CD4-positive, alpha-beta T cell treated with Interleukin-17A for 1 hour (primary cell): ENCODE results near the gene MAD1L1.

Source experiments
- DNase-seq: peaks from one replicate; pipeline ENCODE4 v3.0.0-alpha.2; 2020

The MAD1L1 gene

GRCh38 chr7:2099048-2099957 lies 133.4 kb downstream of the MAD1L1 start:
- no peak for DNase-seq

DNA sequence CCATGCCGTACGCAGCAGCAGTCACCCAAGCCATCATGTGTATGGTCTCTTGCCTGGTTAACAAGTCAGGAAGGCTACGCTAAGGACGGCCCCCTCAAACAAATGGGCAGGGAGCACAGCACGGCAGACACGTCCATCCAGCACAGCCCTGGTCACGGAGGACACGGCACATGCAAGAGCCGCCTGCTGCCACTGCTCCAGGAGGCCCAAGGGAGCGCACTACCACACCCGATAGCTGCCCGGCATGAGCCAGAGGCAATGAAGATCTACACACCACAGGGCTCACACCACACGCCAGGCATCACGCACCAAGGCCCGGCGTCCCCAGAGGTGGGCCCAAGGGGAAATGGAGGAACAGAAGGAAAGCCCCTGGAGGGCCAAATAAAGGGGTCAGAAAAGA lies 134.2 kb downstream of the MAD1L1 start:
- DNase-seq = no peak

GRCh38 chr7:2098056-2098455 lies 134.7 kb downstream of the MAD1L1 start:
- DNase-seq = no peak

GRCh38 chr7:2097492-2097891 lies 135.3 kb downstream of the MAD1L1 start:
- no peak for DNase-seq

DNA sequence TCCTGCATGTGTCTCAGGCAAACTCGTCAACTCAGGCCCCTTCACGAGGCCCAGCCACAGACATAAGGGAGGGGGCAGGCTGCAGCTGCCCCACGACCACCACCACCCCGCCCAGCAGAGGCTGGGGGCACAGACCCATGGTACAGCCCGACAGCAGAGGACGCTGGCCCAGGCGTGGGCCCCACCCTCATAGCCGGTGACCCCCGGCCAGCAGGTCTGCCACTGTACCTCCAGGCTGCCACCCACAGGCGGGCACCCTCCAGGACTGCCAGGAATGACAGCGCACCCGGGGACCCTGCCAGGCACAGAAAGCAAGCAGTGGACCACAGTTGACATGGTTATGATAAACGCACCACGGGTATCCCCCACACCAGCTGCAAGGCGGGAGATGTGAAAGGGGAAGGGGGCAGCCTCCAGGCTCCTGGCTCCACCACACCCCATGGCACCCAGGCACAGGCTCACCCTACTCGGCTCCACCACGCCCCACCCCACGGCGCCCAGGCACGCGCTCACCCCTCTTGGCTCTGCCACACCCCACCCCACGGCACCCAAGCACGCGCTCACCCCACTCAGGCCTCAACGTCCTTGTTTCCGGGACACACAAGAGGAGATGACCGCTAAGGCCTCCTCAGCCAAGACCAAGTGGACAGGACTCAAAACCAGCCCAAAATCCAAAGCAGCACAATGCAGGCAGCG lies 135.9 kb downstream of the MAD1L1 start:
- no peak for DNase-seq

- no peak for DNase-seq
These were observed 137.3 kb downstream of the MAD1L1 start for GRCh38 chr7:2095436-2095835.

DNA sequence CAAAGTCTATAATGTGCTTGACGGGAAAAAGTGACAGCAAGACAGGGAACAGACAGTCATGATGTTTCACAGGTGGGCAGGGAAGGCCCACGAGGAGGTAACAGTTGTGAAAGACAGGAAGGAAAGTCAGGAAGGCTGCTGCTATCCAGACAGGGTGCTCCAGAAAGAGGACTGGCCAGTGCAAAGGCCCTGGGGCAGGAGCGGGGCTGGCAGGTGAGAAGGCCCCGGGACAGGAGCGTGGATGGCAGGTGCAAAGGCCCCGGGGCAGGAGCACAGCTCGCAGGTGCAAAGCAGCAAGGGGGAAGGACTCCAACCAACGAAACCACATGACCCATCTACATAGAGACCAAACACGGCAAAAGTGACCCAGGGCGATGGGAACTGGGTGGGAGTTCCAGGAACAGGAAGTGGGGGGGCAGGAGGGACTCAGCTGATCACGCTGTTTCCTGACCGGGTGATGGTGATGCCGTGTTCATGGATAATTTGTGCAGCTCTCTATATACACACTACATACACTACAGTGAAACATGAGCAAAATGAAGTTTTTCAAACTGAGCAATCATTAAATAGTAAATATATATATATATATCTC lies 138.2 kb downstream of the MAD1L1 start:
- no peak for DNase-seq

GRCh38 chr7:2093843-2094220 lies 138.9 kb downstream of the MAD1L1 start:
- DNase-seq = no peak

DNA sequence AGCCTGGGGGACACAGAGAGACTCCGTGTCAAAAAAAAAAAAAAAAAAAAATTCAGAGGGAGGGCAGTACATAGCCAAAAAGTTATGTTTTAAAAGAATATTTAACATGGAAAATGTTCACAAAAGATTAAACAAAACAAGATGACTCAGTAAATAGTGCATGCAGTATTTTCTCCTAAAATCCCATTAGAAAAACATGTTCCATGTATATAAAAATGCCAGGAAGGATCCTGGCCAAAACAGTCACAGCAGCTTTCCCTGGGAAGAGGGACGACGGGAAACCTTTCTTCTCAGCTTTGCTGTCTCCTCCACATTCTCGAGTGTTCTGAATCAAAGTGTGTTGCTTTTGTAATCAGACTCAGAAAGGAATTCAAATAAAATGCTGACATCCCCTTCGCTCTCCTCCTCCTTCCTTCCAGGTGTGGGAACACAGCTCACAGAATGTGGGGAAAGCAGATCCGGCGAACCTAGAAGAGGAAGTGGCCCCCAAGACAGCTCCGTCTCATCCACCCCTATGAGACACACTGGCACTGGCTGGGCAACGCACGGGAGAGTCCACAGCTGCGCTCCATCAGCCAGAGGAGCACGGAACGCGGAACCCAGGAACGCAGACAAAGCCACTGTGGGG lies 139.4 kb downstream of the MAD1L1 start:
- DNase-seq = no peak

- no peak for DNase-seq
These were observed 140.5 kb downstream of the MAD1L1 start for GRCh38 chr7:2092279-2092678.

DNA sequence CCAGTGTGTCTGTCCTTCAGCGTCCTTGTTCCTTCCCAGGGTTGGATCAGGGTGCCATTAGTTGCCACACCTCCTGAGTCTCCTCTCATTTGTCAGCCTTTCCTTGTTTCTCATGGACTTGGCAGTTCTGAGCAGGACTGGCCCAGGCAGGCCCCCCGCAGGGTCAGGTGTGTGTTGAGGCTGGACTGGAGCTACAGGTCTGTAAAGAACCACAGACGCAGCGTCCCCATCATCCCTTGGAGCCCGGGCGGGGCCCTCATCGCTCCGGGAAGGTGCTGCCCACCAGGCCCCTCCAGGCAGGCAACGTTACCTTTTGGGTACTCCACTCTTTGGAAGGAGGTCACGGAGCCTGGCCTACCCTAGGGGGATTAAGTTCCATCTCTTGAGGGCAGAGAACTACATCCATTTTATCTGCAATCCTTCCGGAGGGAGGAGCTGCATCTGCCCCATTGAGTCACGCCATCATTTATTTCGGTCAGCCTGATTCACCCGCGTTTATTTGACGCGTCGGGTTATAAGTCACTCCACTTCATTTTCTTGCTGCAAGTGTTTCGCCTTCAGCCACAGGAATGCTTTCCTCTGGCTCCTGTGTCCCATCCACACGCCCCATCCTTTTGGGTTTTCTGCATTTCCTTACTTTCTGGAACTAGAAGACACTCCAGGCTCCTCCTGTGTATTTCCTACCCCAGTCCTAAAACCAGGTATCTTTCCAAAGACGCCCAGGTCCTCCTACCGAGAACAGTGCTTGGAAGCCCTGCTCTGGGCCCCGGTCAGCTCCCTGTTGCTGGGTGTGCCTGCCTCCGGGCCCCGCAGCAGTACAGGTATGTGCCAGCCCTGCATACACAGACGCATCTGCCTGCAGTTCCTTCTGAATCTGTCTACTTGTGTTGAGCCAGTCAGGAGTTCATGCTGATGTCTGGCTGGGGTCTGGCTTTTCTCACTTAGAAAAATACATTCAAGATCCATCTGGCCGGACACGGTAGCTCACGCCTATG lies 141.9 kb downstream of the MAD1L1 start:
- DNase-seq = no peak

DNA sequence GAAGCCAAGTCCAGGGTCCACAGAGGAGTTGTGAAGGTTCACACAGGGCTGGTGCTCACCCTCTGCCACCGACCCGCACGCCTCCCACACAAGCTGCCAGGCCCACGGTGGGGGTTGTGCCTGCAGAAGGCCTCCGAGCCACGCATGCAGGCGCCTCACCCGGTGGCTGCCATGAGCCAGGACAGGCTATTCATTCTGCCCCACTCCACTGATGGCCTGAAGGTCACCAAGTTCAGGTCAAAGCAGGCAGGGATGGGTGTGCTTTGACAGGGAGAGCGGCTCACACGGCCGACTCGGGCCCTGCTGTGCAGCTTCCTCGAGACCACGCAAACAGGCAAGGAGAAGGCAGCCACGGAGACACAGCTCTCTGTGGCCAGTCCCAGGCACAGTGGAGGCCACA lies 143.9 kb downstream of the MAD1L1 start:
- DNase-seq = no peak

GRCh38 chr7:2087744-2088143 lies 145.0 kb downstream of the MAD1L1 start:
- no peak for DNase-seq

GRCh38 chr7:2086229-2086628 lies 146.5 kb downstream of the MAD1L1 start:
- no peak for DNase-seq

GRCh38 chr7:2085804-2086203 lies 146.9 kb downstream of the MAD1L1 start:
- DNase-seq = no peak

GRCh38 chr7:2084781-2085505 lies 147.8 kb downstream of the MAD1L1 start:
- DNase-seq = no peak

DNA sequence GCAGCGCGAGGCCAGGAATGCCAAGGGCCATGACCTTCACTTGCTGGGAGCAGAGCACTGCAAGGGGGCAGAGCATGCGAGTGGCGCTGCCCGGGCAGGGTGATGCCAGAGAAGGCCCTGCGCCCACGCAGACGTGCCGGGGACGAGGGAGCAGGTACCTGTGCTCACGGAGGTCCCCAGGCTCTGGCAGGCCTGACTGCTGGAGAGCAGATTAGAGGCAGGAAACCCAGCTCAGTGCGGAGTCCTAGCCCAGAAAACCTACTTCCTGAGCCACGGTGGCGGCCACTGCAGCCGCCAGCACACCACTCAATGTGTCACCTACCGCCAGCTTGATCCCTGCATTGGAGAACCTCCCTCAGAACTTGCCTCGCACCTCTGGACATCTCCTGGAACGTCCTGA lies 148.4 kb downstream of the MAD1L1 start:
- DNase-seq = no peak

DNA sequence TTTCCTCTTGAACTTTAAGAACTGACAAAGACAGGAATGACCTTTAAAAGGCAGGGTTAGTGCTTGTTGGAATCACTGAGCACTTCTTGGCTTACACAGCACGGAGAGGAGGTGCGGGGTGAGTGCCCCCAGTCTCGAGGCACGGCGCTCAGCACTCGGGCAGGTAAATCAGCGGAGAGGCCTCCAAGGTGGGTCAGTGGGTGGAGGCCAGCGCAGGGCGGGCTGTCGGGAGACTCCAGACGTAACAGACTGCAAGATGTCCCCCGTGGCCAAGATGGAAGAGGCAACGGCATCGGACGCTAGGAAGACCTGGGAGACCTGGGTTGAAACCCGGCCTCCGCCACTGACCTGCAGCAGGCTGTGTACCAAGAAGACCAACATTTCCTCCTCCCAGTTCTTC lies 149.4 kb downstream of the MAD1L1 start:
- DNase-seq = no peak

DNA sequence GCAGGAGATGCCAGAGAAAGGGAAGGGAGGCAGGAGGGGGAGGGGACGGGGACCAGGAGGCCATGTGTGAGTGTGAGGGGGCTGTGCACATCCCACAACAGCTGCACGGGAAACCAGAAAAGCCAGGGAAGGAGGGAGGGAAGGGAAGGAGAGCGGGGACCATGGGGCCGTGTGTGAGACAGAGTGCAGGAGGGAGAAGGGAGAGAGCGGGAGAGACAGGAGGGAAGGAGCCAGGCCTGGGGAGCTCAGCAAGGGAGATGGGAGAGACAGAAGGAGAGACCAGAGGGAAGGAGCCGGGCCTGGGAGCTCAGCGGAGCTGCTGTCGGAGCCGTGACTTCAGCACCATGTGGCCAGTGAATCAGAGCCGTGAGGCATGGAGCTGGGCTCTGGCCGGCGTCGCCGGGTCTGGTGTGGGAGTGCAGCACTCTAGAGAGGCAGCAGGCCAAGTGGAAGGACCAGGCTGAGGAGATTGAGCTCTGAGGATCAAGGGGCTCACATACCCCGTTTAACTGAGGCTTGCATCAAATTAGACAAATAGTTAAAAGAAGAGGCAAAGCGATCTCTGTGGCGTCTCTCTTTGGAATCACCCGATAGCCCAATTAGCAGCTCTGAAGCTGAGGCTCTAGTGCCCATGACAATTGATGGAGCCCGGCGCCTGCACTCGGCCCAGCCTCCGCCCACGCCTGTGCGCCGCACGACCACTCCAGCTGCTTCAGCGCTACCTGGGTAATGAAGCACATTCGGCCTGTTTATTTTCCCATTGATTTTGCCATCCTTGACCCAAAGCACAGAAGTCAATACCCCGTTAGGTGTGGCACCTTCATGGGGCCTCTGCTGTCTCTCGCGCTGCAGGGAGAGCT lies 150.4 kb downstream of the MAD1L1 start:
- no peak for DNase-seq

- no peak for DNase-seq
These were observed 151.1 kb downstream of the MAD1L1 start for GRCh38 chr7:2081526-2082135.
